K562 (cell line): ENCODE data around the gene ZNF574.

Experiments
- ATF2 ChIP-seq: sonication (generic); formaldehyde crosslinking; IDR thresholded peaks from 2 replicates; pipeline ENCODE4 v1.8.1; 2022; ENCODE audit warnings: missing genetic modification reagents
- CBX3 ChIP-seq, 2 experiments: IDR thresholded peaks; 1 replicate in 1 of 2; 2 replicates in 1 of 2; pipeline ENCODE4 v1.6.1; 2012; ENCODE audit warnings: inconsistent platforms in 2 of 2, low read length in 2 of 2, borderline replicate concordance in 1 of 2, control low read depth in 1 of 2
- DMBX1 ChIP-seq: fragments of 250-450 bp; sonication (Bioruptor Pico); IDR thresholded peaks from 2 replicates; pipeline ENCODE4 v1.8.0; 2022; ENCODE audit warnings: inconsistent platforms, mild to moderate bottlenecking, moderate library complexity, borderline replicate concordance
- ELF1 ChIP-seq: fragments of 200-800 bp; sonication (Bioruptor generic); IDR thresholded peaks from 2 replicates; pipeline ENCODE4 v1.6.1; 2016; ENCODE audit warnings: missing genetic modification characterization, missing compliant biosample characterization
- FOXP4 ChIP-seq: sonication (generic); formaldehyde crosslinking; IDR thresholded peaks from 2 replicates; pipeline ENCODE4 v1.8.0; 2022; ENCODE audit warnings: mild to moderate bottlenecking, missing genetic modification reagents, borderline replicate concordance
- MTA2 ChIP-seq: fragments of 450-650 bp; IDR thresholded peaks from 2 replicates; pipeline ENCODE4 v1.6.1; 2016; ENCODE audit warnings: low read depth
- POLR2A ChIP-seq: fragments of 450-650 bp; conservative IDR thresholded peaks from 2 replicates; pipeline ENCODE4 v1.6.1; 2016
- SAP30 ChIP-seq: fragments of 200-600 bp; sonication (generic); IDR thresholded peaks from 2 replicates; pipeline ENCODE4 v1.6.1; 2012; ENCODE audit warnings: borderline replicate concordance, low read depth, mild to moderate bottlenecking, moderate library complexity, low read length, control low read depth, inconsistent platforms; ENCODE audit not compliant: insufficient read depth, poor library complexity, severe bottlenecking
- ZBTB33 ChIP-seq: sonication (generic); formaldehyde crosslinking; IDR thresholded peaks from 2 replicates; pipeline ENCODE4 v1.8.1; 2023; ENCODE audit warnings: mild to moderate bottlenecking, missing genetic modification reagents
- ZC3H4 ChIP-seq: sonication (generic); formaldehyde crosslinking; IDR thresholded peaks from 2 replicates; pipeline ENCODE4 v1.9.0; 2021; ENCODE audit warnings: missing genetic modification reagents, borderline replicate concordance
- ZNF592 ChIP-seq: fragments of 450-650 bp; IDR thresholded peaks from 2 replicates; pipeline ENCODE4 v1.6.1; 2017; ENCODE audit warnings: antibody characterized with exemption, mild to moderate bottlenecking
- ZZZ3 ChIP-seq: fragments of 450-650 bp; IDR thresholded peaks from 2 replicates; pipeline ENCODE4 v1.6.1; 2016; ENCODE audit warnings: antibody characterized with exemption, mild to moderate bottlenecking, moderate library complexity

- TF ChIP-seq ATF2 (CRISPR knock-in tag) (no peak), ZNF592 (no peak), ZC3H4 (CRISPR knock-in tag) (no peak), MTA2 (no peak), FOXP4 (CRISPR knock-in tag) (no peak), POLR2A (no peak), DMBX1 (no peak), ZZZ3 (no peak), ZBTB33 (no peak), ELF1 (tag) (no peak), SAP30 (no peak), CBX3 (IDR thresholded peaks at IDR 0.05; ENCODE audit: borderline replicate concordance in 1 of 2, low read length in 2 of 2) (no peak)
Measured at GRCh38 chr19:42121036-42121621, 45.2 kb downstream of the ZNF574 start.
